Esophagus squamous epithelium (tissue), 4 donors: Measurements from ENCODE around the gene ELP4.

Experiments
- POLR2A ChIP-seq, 4 donors: fragments of 450-650 bp; IDR thresholded peaks; one replicate each; pipeline ENCODE4 v1.6.1; 2017; ENCODE audit warnings: antibody characterized with exemption in 4 of 4, mild to moderate bottlenecking in 4 of 4, moderate library complexity in 3 of 4
- TF ChIP-seq, protein P1 (sequence below), 6 experiments: fragments of 450-650 bp in 4 of 6; fragments of 200-600 bp in 2 of 6; sonication (generic) in 2 of 6; IDR thresholded peaks; one replicate each; pipeline ENCODE4 v1.5.1; 2016 to 2019; ENCODE audit warnings: antibody characterized with exemption in 6 of 6, mild to moderate bottlenecking in 4 of 6, moderate library complexity in 4 of 6

DNA sequence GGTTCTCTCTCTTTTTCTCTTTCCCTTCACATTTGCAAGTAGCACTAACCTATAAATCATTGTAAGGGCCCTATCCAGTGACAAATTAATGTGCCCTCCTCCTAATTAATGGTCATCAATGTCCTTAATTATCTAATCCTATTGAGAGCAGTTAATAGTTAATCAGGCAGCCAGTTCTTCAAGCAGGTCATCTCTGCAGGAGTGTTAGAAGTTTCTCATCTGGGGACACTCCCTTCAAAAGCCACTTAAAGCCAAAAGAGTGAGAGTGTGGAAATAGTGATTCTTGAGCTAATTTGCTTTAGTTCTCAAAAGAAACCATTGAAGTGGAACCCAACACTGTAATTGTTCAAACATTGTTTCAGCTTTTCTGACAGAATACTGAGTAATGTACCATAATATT is 141.6 kb downstream of the ELP4 start:
- TF ChIP-seq, protein P1, sequence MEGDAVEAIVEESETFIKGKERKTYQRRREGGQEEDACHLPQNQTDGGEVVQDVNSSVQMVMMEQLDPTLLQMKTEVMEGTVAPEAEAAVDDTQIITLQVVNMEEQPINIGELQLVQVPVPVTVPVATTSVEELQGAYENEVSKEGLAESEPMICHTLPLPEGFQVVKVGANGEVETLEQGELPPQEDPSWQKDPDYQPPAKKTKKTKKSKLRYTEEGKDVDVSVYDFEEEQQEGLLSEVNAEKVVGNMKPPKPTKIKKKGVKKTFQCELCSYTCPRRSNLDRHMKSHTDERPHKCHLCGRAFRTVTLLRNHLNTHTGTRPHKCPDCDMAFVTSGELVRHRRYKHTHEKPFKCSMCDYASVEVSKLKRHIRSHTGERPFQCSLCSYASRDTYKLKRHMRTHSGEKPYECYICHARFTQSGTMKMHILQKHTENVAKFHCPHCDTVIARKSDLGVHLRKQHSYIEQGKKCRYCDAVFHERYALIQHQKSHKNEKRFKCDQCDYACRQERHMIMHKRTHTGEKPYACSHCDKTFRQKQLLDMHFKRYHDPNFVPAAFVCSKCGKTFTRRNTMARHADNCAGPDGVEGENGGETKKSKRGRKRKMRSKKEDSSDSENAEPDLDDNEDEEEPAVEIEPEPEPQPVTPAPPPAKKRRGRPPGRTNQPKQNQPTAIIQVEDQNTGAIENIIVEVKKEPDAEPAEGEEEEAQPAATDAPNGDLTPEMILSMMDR (IDR thresholded peaks at IDR 0.05), result no peak
- no peak for TF ChIP-seq POLR2A (IDR thresholded peaks at IDR 0.05)
